Nephron (organoid): ENCODE data around the gene PACS2.
A peak's percentile ranks its signal among the peaks of the same experiment; 100 is the strongest.

Source experiments
- H3K27ac Mint-ChIP-seq, 3 experiments: 2 replicates each; pipeline ENCODE4 v1.8.0; 2020; ENCODE audit warnings: mixed read lengths in 3 of 3, mild to moderate bottlenecking in 2 of 3, moderate library complexity in 1 of 3
- H3K27me3 Mint-ChIP-seq: 2 replicates; pipeline ENCODE4 v1.8.0; 2021; ENCODE audit warnings: low read depth, mild to moderate bottlenecking, moderate library complexity, mixed read lengths
- H3K36me3 Mint-ChIP-seq: 2 replicates; pipeline ENCODE4 v1.8.0; 2020; ENCODE audit warnings: low read depth, mixed read lengths
- H3K4me1 Mint-ChIP-seq: 2 replicates; pipeline ENCODE4 v1.8.0; 2020; ENCODE audit warnings: mixed read lengths
- H3K4me3 Mint-ChIP-seq, 3 experiments: 2 replicates each; pipeline ENCODE4 v1.8.0; 2020; ENCODE audit warnings: mild to moderate bottlenecking in 3 of 3, mixed read lengths in 3 of 3, moderate library complexity in 2 of 3
- H3K9me3 Mint-ChIP-seq: 2 replicates; pipeline ENCODE4 v1.8.0; 2020; ENCODE audit warnings: mixed read lengths
- TF ChIP-seq, protein P1 (sequence below), 3 experiments: fragments of 200-600 bp; sonication (generic); IDR thresholded peaks; one replicate each; pipeline ENCODE4 v1.5.0; 2021; ENCODE audit warnings: antibody characterized with exemption in 3 of 3; ENCODE audit not compliant: unreplicated experiment in 3 of 3

The PACS2 gene

DNA sequence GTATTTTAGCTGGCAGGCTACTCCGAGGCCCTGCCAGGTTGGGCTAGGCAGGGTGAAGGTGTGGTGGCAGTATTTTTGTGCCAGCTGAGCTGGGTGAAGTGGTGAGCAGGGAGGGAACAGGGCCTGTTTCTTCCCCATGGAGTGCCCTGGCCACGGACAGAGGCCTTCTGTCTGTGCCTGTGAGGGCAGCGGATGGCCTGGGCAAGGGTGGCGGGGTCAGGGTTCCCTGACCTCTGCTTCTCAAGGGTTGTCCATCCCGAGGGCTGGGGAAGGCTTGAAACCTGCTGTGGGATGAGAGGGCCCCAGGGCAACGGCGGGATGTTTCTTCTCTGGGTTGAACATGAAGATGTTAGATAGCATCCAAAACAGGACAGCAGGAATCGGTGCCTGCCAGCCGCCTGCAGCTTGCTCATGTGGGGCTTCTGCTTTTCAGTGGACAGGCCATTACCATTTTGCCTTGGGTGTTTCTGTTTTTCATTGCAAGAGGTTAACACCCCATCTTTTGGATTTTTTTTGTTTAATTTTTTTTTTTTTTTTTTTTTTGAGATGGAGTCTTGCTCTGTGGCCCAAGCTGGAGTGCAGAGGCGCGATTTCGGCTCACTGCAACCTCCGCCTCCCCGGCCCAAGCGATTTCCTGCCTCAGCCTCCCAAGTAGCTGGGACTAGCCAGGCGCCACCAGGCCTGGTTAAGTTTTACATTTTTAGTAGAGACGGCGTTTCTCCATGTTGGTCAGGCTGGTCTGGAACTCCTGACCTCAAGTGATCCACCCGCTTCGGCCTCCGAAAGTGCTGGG is 108.3 kb downstream of the PACS2 start:
- Mint-ChIP-seq H3K4me3 (peak overlapping the region; percentile 47 to 74 (median 74)), H3K36me3 (peaks cover 24% of the 10 kb centered on the region), H3K27ac (peak overlapping the region; percentile 28 to 61 (median 42)), H3K4me1 (peaks cover 7% of the 10 kb centered on the region), H3K27me3 (no peaks in the 10 kb centered on the region), H3K9me3 (peaks cover 6% of the 10 kb centered on the region)
- TF ChIP-seq, protein P1, sequence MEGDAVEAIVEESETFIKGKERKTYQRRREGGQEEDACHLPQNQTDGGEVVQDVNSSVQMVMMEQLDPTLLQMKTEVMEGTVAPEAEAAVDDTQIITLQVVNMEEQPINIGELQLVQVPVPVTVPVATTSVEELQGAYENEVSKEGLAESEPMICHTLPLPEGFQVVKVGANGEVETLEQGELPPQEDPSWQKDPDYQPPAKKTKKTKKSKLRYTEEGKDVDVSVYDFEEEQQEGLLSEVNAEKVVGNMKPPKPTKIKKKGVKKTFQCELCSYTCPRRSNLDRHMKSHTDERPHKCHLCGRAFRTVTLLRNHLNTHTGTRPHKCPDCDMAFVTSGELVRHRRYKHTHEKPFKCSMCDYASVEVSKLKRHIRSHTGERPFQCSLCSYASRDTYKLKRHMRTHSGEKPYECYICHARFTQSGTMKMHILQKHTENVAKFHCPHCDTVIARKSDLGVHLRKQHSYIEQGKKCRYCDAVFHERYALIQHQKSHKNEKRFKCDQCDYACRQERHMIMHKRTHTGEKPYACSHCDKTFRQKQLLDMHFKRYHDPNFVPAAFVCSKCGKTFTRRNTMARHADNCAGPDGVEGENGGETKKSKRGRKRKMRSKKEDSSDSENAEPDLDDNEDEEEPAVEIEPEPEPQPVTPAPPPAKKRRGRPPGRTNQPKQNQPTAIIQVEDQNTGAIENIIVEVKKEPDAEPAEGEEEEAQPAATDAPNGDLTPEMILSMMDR (IDR thresholded peaks at IDR 0.05; ENCODE audit: unreplicated experiment in 3 of 3) = no peak

DNA sequence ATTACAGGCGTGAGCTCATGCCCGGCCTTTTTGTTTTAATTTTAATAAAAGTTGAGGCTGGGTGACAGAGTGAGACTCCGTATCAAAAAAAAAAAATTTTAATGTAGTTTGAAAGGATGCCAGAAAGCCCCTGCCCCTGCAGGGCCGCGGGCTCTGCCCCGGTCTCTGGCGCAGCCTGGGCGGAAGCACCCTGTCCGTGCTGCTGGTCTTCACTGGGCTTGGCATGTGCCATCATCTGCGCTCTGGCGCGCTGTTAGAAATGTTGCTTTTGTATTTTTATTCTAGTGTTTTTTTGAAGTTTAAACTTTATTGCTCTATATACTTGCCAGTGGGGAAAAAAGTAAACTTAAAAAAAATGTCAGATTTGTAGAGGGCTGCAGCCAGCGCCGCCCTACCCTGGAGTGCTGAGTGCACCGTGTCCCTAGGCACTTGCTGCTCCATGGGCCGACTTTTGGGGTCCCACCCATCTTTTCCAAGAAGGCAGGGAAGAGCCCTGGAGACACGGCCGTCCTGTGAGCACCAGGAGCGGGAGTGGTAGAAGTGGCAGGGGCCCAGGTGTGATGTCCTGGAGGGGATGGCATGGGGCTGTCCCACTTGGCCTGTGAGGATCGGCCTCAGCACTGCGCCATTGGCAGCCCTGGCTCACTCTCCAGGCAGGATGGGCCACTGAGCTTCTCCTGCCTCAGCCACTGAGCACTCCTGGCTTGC is 109.1 kb downstream of the PACS2 start:
- TF ChIP-seq, protein P1 (IDR thresholded peaks at IDR 0.05; ENCODE audit: unreplicated experiment in 3 of 3) = no peak

GRCh38 chr14:105424861-105425260 is 110.3 kb downstream of the PACS2 start:
- Mint-ChIP-seq H3K36me3 (peaks cover 38% of the 10 kb centered on the region), H3K4me1 (no peaks in the 10 kb centered on the region), H3K4me3 (no peak overlapping the region), H3K9me3 (peaks cover 11% of the 10 kb centered on the region), H3K27me3 (no peaks in the 10 kb centered on the region), H3K27ac (no peak overlapping the region)
- TF ChIP-seq, protein P1 (IDR thresholded peaks at IDR 0.05; ENCODE audit: unreplicated experiment in 3 of 3) = no peak

More for the DNA sequence above, 109.1 kb downstream of the PACS2 start:
- Mint-ChIP-seq H3K27me3 (no peaks in the 10 kb centered on the region), H3K27ac (no peak overlapping the region), H3K4me3 (peak overlapping the region; percentile 31 to 53 (median 36)), H3K36me3 (peaks cover 31% of the 10 kb centered on the region), H3K4me1 (peaks cover 4% of the 10 kb centered on the region), H3K9me3 (peaks cover 11% of the 10 kb centered on the region)

- Mint-ChIP-seq H3K27me3 (no peaks in the 10 kb centered on the region), H3K4me1 (no peaks in the 10 kb centered on the region), H3K27ac (no peak overlapping the region), H3K4me3 (no peak overlapping the region), H3K36me3 (peaks cover 47% of the 10 kb centered on the region), H3K9me3 (peaks cover 14% of the 10 kb centered on the region)
- TF ChIP-seq, protein P1 (IDR thresholded peaks at IDR 0.05; ENCODE audit: unreplicated experiment in 3 of 3) = no peak
These were observed 111.3 kb downstream of the PACS2 start for GRCh38 chr14:105425823-105426247.

DNA sequence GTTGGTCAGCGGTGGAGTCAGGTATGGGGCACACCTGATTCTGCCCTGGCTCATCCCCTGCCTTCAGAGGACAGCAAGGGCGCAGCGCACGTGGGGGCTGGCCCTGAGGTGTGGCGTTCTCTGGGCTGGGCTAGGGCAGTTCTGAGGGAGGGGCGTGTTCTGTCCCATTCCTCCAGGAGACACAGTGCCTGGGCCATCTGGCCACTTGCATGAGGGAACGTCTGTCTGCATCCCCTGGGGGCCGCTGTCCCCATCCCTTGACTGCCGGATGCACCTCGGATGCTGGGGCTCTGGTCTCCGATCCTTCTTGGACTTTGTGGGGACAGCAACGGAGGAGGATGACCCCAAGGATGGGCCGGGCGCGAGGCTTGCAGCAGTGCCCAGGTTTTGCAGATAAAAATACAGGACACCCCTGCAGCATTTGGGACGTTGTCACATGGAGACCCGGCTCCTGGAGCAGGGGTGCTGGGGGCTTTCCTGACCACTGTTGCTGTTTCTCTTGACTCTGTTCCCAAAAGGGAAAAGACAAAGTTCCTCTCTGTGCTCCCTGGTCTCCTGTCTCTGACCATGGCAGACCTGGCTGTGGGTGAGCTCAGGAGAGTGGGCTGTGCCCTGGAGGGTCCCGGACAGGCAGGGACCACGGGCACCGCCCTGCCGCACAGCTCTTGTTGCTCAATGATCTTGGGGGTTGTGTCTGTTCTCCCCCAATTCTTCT is 112.0 kb downstream of the PACS2 start:
- Mint-ChIP-seq H3K4me1 (no peaks in the 10 kb centered on the region), H3K36me3 (peaks cover 53% of the 10 kb centered on the region), H3K9me3 (peaks cover 14% of the 10 kb centered on the region), H3K4me3 (no peak overlapping the region), H3K27ac (no peak overlapping the region), H3K27me3 (no peaks in the 10 kb centered on the region)
- TF ChIP-seq, protein P1 (IDR thresholded peaks at IDR 0.05; ENCODE audit: unreplicated experiment in 3 of 3) = no peak
